HG03139 (cell line): ENCODE measurements around the gene GARIN5B.

Source experiments
- ATAC-seq: cut with Tn5 transposase; IDR thresholded peaks from one replicate; pipeline ENCODE4 v1.9.1; 2021; ENCODE audit not compliant: unreplicated experiment

GARIN5B gene

DNA sequence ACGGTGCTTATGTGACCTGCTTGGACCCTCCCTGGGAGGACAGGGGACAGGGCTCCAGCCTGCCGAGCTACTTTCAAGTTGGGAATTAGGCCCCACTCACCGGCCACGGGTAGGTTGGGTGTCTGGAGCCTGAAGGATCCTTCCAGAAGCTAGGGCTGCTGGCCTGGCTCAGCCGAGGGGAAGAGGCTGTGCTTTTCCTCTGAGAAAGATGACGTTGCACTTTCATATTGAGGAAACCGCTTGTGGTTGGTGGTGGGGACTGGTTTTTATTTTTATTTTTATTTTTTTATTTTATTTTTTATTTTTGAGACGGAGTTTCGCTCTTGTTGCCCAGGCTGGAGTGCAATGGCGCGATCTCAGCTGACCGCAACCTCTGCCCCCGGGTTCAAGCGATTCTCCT is 37.9 kb downstream of the GARIN5B start, which contains the start of gene TMEM150B:
Gene TMEM150B (minus strand): TSS at position 170 of the 400 bp plus-strand sequence. CDS start 4,305 bp downstream, outside the sequence.
- no peak for ATAC-seq

DNA sequence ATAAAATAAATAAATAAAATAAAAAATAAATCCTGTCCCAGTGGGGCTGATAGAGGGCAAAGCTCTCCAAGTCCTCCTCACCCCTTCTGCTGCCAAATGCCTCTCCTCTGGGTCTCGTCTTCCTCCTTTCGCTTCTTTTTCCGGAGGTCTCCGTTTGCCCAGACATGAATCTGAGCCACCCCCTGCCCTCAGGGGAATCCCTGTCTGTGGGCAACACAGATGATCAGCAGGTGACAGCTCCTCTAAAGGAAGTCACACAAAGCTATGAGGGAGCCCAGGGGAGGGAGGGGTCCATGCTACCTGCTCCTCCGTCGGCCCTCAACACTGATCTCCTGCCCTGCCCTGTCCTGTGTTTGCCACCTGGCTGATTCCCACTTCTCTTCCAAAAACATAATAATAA is 38.4 kb downstream of the GARIN5B start:
- no peak for ATAC-seq

DNA sequence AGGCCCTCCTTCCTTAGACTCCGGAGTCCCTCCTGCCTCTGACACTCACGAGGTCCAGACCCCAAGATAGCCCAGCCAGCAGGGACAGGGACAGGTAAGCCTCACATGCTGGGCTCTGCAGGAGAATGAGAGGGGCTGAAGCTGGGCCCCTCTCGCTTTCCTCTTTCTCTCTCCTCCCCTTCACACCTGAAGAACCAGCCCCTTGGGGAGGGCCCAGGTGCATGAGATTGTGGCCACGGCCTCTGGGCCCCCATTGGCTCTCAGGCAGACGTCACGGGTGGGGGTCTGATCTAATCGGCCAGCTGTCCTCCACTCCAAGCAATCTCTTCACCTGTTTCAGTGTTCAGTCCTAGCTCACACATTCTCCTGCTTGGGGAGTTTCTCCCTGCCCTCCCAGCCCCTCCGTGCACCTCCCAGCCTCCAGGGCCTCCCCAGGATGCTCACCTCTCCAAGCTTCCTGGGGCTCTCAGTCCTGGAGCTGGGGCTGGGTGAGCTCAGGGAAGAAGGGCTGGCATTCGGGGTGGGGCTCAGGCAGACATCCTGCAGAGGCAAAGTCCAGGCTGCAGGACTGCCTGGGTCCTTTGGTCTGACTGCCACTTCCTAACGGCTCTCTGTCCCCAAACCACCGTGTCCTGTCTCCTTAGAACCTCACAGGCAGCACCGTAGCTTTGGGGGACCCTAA is 40.7 kb downstream of the GARIN5B start:
- no peak for ATAC-seq

DNA sequence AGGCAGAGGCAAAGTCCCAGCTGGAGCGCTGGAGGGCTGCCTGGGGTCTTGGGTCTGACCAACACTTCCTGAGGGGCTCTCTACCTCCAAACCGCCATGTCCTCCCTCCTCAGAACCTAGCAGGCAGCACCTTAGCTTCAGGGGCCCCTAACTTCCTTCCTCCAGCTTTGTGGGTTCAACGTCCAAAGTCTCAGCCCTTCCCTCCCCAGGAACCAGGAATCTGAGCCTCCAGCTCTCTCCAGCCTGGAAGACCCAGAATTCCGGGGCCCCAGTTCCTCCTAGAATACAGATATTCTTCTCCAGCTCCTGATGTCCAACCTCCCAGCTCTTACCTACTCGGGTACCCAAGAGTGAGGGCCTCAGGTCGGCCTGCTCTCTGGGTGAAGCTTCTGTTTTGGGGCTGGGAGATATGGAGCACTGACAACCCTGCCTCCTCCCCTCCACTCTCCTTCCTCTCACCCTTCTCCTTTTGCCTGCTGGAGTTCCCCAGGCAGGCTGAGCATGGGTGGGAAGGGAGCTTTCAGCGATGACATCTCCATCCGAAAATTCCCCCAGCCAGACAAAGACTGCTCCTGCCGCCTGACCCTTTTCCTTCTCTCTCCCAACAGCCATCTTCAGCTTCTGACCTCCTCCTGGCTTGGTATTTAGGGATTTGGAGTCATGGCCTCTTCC is 41.5 kb downstream of the GARIN5B start:
- ATAC-seq: no peak

DNA sequence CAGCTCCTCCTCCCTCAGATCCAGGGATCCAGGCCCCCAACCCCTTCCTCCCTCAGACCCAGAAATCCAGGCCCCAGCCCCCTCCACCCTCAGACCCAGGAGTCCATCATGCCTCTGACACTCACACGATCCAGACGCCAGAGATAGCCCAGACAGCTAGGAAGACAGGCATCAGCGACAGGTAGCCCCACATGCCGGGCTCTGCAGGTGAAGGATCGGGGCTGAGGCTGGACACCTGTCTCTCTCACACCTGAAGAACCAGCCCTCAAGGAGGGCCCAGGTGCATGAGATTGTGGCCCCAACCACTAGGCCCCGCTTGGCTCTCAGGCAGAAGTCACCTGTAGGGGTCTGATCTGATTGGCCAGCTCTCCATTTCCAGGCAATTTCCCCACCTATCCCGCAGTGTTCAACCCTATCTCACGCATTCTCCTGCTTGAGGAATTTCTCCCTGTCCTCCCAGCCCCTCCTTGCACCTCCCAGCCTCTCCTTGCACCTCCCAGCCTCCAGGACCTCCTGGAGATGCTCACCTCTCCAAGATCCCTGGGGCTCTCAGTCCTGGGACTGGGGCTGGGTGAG is 42.1 kb downstream of the GARIN5B start:
- ATAC-seq: no peak

DNA sequence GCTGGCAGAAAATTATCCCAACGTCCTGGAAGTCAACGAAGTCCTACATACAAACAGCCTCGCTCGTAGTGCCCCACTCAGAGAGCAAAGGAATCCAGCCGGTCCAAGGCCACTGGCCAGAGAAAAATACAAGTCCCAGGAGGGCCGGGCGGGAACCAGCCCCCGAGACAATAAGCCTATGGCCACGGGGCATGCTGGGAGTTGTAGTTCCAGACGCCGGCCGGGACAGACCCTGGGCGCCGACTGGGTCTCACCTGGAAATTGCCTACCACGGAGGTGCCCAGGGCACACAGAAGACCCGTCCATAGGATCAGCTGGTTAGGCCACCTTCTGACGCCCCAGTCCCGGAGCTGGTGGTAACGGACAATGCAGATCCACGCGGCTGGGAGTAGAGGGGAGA is 43.3 kb downstream of the GARIN5B start:
- no peak for ATAC-seq

DNA sequence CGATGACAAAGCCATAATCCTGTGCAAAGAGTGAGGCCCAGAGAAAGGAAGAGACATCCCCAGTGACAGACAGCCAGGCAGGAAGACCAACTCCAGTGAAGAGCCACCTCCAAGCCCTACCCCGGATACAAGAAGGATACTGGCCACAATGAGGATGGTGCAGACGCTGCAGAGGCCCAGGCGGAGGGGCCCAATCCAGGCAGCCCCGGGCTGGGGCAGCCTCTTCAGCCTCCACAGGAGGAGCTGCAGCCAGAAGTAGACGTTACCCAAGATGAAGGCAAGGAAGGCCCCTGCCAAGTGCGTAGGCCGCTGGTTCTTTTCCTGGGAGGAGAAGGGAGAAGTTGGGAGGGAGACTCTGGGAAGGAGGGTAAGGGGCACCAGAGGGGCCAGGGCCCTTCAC is 46.4 kb downstream of the GARIN5B start:
- no peak for ATAC-seq

DNA sequence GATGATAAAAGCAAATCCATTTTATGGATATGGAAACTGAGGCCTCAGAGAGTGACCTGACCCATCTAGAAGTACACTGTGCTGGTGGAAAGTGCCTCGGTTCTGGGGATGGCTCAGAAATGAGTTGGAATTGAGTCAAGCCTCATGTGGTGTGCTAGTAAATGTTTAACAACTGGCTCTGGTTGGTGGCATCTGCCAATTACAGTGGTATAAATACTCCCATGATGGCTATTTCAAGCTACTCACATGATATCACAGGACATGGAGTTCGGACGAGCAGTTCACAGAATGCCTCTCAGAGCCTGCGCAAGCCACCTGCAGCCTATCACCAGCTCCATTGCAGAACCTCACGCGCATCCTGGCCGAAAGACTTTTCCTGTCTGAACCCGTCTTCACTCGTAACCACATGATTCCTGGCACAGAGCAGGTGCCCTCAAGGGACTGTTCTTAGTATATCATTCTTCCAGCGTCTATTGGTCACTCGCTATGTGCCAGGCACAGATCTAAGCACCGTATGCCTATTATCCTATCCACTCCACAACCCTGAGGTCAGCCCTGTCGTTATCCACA is 47.0 kb downstream of the GARIN5B start:
- no peak for ATAC-seq

DNA sequence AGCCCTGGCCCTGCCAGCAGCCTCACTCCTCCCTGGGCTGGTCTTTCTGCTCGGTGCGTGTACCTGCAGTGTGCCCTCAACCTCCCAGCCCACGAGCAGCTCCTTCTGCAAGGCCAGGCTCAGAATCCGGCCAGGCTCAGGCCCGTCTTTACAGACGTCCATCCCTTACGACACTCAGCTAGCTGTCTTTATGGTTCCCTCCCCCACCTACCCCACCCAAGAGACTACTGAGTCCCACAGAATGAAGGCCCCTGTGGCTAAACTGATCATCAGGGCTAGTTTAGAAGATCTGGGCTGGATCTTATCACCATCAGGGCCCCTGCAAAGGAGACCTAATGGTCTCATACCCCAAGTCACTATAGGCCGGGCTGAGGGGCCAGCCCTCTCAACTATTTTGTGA is 48.7 kb downstream of the GARIN5B start:
- no peak for ATAC-seq

DNA sequence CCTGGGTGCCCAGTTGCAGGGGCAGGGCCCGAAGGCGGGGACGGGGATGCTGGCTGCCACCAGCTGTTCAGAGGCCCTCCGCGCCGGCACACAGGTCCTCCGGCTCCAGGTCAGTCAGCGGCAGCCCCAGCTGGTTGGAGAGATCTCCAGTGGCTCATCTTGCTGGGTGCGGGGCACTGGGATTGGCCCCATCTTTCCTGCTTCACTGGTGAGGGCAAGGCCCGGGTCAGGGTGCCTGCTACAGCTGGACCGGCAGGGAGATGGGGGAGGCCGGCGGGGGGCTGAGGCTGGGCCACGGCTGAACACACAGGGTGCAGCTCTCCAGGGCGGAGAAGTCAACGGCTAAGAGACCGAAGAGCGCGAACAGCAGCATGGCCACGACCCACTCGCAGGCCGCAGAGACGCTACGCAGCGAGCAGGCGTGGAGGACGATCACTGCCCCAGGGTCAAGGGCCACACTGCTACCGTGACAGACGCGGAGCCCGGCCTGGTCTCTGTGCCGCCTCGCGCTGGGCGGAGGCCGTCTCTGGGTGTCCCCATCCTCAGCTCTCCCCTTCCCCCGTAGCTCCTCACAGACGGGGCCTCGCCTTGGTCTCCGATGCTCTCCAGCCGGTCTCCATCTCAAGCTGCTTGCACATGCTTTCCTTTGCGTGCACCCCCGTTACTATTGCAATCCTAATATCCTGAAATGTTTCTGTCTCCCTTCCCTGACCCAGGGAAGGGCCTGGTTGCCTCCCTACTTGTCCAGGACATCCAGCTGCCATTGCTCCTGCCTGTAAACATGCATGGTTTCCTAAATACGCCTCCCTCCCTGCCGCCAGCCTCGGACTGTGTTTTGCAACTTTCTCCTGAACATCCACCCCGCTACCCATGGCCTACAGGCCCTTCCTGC is 50.2 kb downstream of the GARIN5B start:
- no peak for ATAC-seq

DNA sequence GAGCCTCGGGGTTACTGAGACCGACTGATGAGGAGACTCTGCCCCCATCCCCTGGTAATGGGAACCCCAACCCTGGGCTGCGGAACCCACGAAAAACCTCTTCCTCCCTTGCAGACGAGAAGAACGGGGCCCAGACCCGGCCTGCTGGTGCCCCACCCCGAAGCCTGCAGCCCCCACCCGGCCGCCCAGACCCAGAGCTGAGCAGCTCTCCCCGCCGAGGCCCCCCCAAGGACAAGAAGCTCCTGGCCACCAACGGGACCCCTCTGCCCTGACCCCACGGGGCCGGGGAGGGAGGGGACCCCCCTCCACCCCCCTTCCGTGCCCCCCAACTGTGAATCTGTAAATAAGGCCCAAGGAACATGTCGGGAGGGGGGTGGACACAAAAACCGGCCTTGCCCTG is 51.3 kb downstream of the GARIN5B start:
- no peak for ATAC-seq

DNA sequence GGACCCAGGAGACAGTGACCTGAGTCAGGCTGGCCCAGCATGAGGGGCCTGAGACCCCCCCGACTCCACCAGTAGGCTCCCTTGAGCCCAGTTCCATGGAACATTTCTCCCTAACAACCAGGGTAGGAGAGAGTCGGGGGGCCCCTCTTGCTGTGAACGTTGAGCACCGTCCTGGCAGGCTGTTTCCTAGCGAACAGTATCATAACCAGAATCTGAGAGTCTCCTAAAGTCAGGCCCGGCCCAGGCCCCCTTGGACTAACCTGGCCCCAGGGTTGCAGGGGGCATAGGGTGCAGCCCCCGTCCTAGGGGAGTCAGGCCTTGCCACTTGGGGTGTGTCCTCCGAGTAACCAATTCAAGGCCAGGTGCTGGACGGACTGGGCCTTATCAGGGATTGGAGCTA is 51.7 kb downstream of the GARIN5B start:
- ATAC-seq: no peak

DNA sequence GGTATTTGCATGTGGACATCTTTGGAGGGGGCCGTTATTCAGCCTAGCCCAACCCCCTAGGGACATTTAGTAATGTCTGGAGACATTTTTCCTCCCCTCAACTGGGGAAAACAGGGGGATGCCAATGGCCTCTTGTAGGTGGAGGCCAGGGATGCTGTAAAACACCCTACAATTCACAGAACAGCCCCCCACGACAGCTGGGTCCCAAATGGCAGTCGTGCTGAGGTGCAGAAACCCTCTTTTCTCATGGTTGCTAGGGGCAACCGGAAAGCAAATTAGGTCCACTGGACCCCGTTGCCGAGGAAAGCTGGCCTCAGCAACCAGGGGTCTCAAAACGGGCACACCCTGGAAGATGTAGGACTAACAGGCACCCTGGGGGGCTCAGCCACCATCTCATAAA is 52.6 kb downstream of the GARIN5B start:
- no peak for ATAC-seq

DNA sequence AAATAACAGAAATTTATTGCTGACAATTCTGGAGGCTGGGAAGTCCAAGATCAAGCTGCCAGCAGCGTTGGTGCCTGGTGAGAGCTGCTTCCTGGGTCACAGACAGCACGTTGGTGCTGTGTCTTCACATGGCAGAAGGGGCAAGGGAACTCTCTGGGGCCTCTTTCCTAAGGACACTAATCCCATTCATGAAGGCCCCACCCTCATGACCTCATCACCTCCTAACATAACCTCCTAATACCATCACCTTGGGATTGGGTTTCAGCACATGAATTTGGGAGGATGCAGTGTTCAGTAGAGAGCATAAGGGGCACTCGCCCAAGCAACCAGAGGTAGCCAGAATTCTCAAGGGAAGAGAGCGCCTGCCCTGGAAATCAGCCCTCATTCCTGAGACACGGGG is 53.6 kb downstream of the GARIN5B start:
- ATAC-seq: no peak

DNA sequence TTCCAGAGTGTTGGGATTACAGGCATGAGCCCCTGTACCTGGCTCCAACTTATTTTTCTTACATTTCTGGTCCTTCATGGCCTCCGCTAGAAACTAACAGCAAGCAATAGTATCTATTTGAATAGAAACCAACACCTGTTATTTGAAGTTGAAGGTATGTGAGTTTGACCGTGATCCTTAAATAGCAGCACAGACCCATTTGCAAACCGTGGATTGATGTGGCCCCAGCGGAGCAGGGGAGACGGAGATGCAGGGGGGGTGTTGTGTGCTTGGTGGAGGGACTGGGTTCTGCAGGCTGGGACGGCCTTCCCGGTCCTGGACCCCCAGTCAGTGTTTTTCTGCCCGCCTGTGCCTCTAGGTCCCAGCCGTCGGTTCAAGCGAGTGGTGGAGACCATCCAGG is 54.8 kb downstream of the GARIN5B start:
- ATAC-seq: no peak

DNA sequence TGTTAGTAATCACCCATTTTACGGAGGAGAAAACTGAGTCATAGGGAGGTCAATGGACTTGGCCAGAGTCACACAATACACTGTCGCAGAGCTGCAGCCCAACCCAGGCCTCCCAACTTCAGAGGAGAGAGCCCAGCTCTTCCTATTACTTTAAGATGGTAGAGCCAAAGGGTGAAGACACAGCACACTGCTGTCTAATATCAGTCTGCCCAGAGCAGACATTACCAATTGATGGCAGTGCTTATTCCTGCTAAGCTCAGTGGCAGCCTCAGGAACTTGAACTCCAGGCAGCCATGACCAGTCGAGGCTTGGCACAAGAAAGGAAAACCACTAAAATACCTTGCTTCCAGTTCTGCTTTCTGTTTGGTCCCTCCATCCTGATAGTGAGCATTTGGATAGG is 56.3 kb downstream of the GARIN5B start:
- ATAC-seq: no peak

DNA sequence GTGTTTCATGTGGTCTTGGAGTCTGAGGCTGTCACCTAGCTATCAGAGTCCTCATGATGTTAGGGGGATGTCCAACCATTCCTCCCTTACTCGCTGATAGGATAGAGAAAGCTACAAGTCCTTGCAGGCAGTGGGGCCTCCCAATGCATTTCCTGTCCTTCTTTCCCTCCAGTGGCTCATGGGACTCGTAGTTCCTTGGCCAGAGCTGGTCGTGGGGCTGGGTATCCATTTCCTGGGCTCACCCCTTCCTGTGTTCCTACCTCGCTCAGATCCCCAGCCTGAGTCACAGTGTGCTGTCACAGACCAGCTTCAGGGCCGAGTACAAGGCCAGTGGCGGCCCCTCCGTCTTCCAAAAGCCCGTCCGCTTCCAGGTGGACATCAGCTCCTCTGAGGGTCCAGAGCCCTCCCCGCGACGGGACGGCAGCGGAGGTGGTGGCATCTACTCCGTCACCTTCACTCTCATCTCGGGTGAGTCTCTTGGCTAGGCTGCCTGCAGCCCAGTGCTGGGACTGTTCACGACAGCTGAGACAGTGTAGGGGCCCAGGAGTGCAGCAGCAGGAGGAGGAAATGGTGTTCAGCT is 57.0 kb downstream of the GARIN5B start:
- no peak for ATAC-seq

DNA sequence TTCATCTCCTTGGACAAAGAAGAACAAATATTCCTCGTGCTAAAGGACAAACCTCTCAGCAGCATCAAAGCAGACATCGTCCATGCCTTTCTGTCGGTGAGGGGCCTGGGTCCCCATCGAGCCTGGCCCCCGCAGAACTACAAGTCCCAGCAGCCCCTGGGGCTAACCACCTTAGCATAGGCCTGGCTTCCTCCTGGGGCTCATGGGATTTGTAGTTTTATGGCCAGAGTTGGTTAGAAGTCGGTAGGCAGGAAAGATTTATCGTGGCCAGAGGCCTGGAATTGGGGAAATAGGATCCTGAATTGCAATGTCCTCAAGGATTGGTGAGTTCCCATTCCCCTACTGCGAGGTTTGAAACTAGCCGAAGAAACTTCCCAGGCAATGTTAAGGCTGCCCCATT is 57.6 kb downstream of the GARIN5B start:
- ATAC-seq: no peak

DNA sequence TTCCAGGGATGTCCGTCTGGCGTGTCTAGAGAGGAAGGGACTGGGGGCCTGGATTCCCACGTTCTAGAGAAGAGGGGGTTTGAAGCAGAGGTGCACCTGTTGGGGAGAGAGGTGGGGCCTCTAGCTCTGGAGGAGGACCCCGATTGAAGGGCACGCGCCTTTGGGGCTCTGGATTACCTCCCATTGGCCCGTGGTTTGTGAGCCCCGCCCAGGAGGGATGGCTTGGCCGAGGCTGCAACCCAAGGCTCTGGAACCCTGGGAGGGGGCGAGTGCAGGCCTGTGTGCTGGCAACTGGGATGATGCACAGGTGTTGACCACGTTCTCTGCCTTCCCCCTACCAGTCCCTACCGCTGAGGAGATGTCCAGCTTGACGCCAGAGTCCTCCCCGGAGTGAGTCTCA is 58.1 kb downstream of the GARIN5B start:
- no peak for ATAC-seq
